ENCODE measurements around the gene SLC6A19. TPM values are rescaled to one million over a fixed set of nuclear protein-coding genes. Genes with fewer than 3 reads are reported as not detected.

Gene SLC6A19
- total RNA-seq, 1 experiment from 2014 or later, result not detected

DNA sequence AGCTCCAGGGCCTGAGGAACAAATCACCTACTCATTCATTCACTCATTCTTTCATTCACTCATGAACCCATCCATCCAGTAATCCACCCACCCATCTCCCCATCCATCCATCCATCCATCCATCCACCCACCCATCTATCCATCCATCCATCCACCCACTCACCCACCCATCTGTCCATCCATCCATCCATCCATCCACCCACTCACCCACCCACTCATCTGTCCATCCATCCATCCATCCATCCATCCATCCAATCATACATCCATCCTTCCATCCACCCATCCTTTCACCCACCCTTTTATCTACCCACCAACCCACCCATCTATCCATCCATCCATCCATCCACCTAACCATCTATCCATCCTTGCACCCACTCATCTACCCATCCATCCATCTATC is 35.5 kb upstream of the SLC6A19 start:
- no peak for DNase-seq (ENCODE audit: low read depth)

DNA sequence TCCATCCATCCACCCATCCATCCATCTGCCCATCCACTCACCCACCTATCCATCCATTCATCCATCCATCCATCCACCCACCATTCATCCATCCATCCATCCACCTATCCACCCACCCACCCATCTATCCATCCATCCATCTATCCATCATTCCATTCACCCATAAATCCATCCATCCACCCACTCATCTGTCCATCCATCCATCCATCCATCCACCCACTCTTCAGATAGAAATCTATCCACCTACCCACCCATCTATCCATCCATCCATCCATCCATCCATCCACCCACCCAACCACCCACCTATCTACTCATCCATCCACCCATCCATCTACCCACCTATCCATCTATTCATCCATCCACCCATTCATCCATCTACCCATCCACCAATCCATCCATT is 35.0 kb upstream of the SLC6A19 start:
- DNase-seq (ENCODE audit: low read depth), result no peak

DNA sequence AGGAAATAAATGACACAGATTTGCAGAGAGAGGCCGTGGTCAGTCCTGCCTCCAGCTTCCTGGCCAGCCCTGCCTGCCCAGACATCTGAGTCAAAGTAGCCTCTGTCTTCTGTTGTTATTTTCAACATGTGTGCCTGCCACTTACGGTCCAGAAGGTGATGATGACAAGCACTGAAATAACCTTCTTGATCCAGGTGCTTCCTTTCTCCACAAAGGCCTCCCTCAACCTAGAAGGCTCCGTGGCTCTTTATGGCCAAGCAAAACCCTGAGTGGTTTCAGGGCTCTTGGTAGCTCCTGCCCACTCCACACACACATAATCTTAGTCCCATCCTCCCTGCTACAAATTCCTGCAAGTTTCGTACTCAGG is 34.1 kb upstream of the SLC6A19 start:
- no peak for DNase-seq (ENCODE audit: low read depth)

DNA sequence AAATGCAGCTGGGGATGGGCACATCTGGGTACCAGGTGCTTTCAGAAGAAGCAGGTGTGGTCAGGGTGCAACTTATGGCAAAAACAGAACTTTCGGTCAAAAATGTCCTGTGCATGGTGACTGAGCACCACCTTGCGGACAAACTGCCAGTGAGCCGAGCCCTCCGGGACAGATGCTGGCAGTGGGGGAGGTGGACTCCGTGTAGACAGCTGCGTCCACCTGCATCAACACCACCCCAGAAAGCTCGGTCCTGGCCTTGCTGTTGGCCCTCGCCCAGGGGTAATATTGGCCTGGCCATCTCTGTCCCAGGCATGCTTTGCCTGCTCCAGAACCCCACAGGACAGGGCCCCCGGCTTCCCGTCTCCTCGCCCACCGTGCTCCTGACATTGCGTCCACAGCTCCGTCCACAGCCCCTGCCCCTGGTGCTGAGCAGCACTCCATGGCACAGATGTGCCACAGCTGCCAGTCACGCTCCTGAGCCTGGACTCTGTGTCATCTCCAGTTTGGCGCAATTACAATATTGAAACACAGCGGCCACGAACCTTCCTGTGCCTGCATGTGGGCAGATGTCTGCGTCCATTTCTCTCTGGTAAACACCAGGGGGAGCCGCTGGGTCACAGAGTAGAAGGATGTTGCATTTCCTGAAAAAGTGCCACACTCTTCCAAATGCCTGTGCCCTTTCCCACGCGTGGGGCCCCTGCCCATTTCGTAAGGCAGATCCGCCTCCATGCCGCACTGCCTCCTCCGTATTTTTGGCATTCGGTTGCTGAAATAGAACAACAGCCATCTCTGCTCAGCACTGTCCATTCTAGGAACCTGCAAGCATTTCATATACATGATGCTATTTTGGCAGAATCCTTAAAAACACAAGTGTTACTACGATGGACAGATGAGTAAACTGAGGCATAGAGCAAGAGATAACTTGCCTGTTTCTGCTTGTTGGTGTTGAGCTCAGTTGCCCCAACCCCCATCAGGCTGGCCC is 33.4 kb upstream of the SLC6A19 start:
- peak; percentile 69 for DNase-seq (ENCODE audit: low read depth)

DNA sequence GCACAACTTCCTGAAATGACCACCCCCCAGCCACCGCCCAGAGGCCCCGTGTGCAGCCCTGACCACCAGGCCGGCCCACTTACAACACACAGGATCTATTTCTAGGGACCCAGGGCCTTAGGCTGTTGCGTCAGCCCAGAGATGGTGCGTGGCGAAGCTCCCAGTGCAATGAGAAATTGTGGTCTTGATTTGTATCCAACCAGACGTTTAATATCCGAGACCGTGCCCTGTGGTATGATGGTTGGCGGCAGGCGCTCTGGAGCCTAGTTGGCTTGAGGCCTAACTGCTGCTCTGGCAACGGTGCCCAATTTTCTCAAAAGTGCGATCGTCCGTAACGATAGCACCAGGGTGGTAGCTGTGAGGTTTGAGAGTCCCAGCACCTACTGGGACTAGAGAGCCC is 32.6 kb upstream of the SLC6A19 start:
- no peak for DNase-seq (ENCODE audit: low read depth)

DNA sequence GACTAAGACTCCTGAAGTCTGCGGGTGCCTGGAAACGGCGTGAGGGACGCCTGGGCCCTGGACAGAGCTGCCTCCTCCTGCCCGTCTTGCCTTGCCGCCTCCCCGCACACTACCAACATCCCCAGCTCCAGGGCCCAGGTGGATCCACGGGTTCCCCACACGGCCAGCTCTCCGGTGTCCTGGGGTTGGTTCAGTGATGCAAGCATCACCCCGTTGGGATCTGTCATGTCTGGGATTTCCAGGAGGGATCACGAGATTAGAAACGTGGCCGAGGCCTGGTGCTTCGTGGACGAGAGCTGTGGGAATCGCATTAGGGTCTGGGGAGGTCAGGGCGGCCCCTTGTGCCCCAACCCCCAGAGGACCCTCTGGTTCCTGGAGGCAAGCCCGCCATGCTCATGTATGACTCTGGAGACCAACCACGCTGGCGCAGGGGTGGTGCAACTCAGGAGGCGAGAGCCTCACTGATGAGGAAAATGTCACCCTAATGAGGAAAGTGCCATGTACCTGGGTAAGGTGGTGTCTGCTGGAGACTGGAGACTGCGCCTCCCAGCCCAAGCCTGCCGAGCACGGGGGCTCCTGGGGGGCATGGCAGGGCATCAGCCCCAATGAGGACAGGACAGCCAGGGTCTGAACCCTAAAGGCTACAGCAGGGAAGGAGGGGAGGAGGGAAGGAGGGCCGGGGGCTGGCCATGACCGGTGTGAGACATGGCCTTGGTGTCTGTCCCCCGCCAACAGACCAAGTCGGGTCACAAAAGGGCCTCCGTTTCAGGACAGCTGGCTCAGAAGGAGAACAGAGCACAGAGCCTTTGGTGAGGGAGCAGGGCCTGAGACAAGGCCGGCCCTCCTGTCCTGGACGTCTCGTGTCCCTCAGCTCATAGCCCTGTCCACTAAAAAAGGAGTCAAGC is 31.9 kb upstream of the SLC6A19 start:
- DNase-seq (ENCODE audit: low read depth), result no peak

DNA sequence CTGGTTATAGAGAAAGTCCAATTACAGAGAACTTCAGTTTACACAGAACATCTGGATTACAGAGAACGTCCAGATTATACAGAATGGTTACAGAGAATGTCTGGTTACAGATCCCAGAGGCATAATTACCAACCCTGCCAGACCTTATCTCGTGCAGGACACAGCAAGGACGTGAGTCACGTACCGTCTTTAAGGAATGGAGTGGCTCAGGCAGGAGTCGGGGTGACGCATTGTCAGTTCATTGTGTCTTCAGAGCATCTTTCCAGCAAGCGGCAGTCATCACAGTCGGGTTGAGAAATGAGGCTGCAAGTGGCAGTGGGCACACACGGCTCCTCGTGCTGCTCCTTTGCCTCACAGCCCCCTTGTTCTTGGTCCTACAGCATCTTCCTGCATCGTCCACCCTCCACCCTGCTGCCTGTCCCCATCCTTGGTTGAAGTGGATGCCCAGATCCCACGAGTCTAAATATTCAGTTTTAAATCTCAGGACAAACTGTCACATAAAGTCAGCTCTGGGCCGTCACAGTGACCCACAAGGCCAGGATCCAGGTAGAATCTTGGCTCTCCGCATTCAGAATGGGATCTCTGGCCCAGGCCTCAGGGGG is 30.0 kb upstream of the SLC6A19 start:
- DNase-seq (ENCODE audit: low read depth), result peak; percentile 87

DNA sequence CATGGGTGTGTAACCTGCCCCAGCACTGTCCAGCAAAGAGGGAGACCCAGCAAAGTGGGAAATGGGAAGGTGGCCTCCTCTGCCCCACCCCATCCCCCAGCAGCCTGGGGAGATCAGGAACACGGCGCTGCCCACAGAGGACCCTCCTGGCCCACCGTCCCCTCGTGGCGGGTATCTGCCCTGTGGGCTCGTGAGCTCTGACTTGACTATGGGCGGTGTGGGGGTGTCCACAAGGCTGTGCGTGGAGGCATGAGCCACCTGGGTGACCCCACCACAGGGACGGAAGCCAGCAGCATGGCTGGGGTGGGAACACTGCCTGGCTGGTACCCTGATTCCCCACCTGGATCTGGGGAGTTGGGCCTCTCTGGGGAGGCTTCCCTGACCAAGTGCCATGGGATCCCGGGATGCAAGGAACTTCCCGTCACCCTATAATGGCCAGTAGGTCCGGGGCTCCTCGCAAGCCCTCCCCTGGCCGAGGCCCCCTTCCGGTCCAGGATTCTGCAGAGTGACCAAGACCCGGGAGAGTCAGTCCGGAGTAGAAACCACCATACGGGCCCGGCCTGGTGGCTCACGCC is 29.3 kb upstream of the SLC6A19 start:
- DNase-seq (ENCODE audit: low read depth), result no peak

DNA sequence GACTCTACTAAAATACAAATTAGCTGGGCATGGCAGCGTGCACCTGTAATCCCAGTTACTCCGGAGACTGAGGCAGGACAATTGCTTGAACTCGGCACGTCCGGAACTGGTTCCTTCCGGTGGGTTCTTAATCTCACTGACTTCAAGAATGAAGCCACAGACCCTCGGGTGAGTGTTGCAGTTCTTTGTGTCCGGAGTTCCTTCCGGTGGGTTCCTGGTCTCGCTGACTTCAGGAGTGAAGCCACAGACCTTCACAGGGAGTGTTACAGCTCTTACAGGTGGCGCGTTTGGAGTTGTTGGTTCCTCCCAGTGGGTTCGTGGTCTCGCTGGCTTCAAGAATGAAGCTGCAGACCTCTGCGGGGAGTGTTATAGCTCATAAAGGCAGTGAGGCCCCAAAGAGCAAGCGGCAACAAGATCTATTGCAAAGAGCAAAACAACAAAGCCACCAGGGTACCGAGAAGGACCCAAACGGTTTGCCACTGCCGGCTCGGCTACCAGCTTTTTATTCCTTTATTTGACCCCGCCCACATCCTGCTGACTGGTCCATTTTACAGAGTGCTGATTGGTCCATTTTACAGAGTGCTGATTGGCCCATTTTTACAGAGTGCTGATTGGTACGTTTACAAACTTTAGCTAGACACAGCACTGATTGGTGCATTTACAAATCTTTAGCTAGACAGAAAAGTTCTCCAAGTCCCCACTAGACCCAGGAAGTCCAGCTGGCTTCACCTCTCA is 28.6 kb upstream of the SLC6A19 start:
- DNase-seq (ENCODE audit: low read depth), result no peak

DNA sequence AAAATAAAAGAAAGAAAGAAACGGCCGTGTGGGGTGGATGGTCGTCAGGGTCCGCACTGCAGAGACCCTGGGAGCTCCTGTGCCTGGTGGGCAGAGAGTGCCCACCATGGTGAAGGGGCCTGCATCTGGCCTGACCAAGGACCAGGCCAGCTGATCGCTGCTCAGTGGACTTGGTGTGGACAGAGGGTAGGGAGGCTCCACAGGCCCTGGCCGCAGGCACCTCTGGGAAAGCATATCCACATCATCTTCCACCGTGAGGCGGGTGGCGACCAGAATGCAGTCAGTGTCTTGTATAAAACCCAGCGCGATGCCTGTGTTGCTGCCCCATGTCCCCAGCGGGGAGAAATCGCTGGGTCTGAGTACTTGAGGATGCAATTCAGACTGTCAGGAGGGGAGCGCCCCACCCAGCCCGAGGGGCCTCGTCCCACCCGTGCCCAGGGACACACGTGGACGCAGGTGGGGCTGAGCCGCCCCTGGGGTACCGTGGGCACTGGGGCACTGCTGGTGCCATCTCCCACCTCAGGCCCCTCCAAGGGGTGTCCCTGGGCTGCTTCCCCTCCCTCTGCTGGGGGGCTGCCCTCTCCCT is 27.8 kb upstream of the SLC6A19 start:
- no peak for DNase-seq (ENCODE audit: low read depth)

DNA sequence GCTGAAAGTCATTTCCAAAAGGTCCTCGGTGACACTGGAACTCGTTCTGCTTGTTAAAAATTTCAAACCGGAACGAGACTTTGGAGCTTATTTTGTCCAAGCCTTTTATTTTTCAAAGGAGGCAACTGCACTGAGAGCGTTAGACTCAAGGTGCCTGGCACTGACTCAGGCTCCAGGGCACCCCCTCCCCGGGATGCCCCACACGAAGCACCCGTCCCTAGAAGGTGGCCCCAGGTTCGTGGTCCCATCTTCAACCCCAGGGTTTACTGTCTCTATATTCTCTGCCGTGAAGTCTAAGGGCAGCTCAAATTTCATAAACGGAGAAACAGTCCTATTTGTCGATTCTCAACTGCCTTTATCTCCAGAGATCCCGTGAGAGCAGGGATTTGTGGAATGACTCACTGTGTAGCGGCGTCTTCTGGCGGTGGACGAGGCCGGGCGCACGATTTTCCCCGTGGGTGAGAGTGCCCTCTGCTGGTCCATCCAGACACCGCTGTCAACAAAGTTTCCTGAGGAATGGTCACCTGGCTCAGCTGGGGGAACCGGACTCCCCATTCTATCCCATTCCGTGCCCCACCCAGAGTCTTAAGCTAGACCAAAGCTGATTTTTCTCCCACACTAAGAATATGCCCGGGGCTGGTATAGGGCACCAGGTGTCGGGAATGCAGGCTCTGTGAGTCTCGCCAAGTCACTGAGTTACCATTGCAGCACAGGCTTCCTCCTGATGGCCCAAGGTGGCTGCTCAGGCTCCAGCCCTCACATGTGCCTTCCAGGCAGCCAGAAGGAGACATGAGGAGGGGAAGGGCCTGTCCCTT is 27.1 kb upstream of the SLC6A19 start:
- peak; percentile 84 for DNase-seq (ENCODE audit: low read depth)

DNA sequence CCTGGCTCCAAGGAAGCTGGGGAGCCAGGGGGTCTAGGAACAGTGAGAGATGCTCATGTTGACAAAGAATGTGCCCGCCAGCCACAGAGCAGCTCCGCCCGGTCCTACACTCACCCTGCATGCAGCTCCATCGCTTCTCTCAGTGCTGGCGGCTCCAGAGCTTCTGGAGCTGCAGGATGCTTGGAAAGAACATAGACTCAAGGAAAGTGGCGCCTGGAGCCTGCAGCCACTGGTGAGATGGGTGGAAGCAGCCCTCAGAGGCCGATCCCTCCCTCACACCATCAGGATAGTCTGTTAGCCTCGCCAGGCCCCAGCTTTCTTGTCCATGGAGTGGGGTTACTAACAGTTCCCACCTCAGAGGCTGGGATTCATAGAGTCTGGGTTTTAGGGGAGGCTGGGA is 26.4 kb upstream of the SLC6A19 start:
- no peak for DNase-seq (ENCODE audit: low read depth)

DNA sequence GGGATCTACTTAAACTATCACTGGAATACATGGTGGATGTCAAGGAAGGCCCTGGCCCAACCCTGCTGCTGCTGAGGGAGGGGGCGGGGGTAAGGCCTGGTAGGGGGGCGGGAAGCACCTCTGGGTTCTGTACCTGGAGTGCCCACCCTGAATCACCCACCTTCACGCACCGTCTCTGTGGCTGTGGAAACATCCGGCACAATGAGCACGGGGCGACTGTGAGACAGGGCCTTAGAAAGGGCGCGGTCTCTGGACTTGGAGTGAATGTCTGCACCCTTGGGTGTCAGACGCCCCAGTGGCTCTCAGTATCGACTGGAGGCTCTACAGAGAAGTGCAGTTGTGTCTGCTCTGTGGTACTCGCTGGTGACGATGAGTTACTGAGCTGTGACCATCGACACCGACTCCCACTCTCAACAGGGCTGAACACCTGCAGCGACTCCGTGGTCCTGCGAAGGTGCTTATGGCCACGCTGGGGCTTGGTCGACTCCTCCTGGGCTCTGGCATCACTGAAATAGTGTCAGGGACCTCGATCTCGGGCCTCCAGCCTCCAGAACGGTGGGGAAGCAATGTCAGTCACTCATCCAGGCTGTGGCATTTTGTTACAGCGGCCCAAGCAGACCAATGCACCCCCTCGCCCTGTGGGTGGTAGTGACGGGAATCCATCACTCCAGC is 25.5 kb upstream of the SLC6A19 start:
- DNase-seq (ENCODE audit: low read depth), result no peak

DNA sequence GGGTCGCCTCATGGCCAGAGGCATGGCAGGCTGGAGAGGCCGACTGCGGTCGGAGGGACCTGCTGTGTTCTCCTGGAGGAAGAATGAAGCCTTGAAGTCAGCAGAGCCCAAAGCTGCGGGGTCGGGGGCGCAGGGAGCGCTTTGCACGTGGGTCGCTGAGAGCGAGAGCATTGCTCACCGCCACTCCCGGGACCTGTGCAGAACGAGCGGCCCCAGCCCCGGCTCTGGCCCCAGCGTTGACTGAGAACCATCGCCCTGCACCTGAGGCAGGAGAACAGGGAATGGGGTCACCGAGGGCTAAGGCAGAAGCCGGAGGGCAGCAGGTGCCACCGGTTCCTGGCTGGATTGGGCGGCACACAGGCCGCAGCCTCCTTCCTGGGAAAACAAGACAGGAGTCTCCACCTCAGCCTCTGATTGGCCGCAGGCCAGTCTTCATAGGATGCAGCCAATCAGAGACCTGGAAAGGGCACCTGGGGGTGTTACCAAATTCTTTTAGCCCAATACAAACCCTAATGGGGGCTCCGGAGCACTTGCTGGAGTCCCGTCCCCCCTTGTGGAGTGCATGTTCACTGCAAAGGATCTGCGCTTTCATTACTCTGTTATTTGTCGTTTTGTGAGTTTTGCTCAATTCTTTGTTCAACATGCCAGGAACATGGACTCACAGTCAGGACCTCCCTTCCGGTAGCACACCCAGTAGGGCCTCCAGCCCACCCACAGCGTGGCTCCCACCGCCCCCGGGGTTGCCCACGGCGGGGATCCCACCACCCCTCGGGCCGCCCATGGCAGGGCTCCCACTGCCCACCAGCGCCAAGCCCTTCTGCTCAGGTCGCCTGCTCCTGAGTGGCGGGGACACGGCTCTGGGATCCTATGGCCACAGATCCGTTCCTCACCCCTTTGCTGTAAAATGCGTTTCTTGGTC is 24.7 kb upstream of the SLC6A19 start:
- DNase-seq (ENCODE audit: low read depth), result peak; percentile 48

DNA sequence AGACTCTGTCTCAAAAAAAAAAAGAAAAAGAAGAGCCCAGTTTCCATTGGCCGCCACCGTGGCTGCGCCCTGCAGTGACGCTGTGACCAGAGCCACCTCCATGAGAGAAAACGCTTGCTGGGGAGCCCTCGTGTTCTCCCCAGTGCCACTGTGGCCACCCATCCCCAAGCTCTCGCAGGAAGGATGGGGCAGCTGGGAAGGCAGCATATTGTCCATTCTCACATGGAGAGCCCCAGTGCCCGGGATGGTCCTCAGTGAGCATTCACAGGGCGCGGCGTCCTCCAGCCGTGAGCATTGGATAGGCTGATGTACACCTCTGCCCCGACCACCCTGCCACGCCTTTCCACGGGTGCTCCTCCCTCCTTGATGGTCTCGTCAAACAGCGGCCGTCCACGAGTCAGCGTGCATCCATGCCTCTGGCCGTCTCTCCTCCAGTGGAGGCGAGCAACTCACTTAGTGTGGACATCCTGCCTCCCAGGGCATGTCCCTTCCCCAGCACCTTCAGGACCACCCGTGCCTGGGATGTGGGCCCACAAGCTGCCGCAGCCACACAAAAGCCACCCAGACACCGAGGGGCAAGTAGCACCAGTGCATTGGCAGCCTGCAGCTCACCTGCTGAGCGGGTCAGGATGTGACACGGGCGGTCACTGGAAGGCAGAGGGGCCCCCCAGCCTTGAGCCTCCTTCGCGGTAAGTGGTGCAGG is 23.4 kb upstream of the SLC6A19 start:
- no peak for DNase-seq (ENCODE audit: low read depth)

DNA sequence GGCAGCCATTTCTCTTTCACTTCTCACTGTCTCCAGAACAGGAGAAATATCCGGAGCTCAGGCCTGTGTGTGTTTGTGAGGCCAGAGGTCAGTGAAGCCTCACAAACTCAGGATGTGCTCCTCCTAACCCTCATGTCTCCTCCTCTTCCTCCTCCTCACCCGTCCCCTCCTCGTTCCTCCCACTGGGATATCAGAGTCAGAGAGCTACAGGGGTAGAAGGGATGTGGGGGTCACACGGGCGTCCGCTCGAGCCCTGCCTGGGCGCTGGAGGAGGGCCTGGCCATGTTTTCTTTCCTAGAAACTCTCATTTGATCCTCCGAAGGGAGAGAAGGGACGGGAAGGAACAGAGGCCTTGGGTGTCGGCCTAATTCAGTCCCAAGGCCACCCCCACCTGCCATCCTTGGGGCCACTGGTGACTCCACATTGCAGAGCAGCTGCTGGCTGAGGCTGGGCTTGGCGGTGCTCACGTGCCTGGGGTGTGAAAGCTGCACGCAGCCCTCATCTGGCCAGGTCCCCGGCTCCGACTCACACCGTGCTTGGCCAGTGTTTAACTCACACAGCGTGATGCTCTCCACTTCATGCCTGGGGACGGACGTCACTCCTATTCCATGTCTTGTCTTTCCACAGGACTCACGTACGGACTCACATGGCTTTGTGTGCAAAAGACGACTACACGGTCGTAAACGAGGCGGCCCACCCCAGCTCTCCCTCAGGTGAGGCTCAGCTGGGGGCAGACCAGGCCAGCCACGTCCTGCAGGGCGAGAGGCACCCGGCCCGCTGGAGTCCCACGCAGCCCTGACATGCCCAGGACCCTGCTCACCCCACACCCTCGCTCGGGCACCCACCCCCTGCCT is 22.6 kb upstream of the SLC6A19 start:
- no peak for DNase-seq (ENCODE audit: low read depth)

Measured in HT1080 (cell line).